Measurements from ENCODE around the gene LMTK2.

The LMTK2 gene

DNA sequence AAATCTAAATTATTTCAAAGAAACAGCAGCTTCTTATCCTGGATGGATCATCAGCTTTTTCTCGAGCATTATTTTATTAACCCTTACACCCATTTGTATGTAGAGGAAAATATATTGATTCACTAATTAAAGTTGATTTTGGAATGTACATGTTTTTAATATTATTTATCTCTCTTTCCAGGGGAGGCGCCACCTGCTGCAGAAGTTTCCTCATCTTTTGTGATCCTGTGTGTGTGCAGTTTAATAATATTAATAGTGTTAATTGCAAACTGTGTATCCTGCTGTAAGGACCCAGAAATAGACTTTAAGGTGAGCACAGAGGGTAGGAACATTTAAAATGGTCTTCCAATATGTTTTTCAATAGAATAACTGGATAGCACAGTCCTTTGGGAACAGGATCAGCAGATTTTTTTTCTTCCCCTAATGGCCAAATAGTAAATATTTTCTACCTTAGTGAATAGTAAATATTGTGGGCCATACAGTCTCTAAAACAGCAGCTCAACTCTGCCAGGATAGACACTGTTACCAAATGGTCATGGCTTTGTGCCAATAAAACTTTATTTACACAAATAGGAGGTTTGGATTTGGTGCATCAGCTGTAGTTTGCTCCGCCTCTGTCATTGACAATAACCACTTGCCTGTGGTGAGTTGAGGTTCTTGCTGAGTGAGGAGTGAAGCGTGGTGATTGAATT, 30.6 kb downstream of the LMTK2 start:
- DNase-seq (ENCODE audit: low read depth): no peak

DNA sequence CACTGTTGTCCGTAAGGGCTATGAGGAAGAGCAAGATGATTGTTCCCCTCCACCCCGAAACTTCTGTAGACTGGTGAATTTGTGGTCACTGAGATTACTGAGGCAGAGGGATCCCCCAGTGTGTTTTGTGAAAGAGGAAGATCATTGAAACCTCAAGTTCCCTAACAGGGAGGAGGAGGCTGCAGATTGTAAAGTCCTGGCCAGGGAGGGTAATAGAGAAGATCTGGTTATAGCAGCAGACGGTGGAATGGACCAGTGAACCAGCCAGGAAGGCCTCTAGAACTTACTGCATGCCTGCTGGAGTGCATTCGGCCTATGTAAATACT, 31.1 kb downstream of the LMTK2 start:
- no peak for DNase-seq (ENCODE audit: low read depth)

DNA sequence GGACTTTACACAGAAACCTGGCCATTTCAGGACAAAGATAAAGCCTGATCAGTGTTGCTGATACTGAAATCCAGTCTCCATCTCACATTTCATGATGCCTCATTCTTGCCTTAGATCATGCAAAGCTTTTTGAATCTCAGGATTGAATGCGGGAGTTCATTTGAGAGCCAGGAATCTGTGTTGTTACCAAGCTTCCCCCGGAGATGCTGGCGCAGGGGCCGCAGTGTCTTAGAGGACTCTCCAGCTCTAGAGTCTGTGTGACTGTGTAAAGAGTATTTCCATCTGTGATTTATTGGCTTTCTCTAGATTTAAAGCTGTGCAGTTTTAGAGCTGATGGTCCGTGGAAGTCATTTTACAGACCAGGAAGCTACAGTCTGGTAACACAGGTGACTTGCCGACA, 32.0 kb downstream of the LMTK2 start:
- no peak for DNase-seq (ENCODE audit: low read depth)

DNA sequence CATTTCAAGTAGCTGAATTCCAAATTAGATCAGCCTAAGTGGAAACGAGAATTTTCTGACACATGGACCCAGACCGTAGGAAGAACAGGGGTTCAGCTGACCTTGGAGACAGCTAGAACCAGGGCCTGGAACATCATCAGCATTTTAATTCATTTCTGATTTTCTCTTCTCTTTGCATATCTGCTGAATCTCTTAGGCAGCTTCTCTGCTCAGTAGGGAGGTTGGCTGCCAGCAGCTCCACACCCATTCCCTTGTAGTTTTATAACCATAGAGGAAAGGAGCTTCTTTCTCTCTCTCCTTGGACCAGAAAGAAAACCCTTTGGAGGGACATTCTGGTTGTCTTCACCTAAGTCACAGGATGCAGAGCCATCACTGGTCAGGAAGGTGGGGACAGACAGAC, 36.0 kb downstream of the LMTK2 start:
- DNase-seq (ENCODE audit: low read depth): no peak

- no peak for DNase-seq (ENCODE audit: low read depth)
Measured at GRCh38 chr7:98148607-98149006, 41.9 kb downstream of the LMTK2 start.

GRCh38 chr7:98149116-98149692, 42.5 kb downstream of the LMTK2 start:
- DNase-seq (ENCODE audit: low read depth): no peak

- no peak for DNase-seq (ENCODE audit: low read depth)
Measured at GRCh38 chr7:98151884-98152283, 45.2 kb downstream of the LMTK2 start.

DNA sequence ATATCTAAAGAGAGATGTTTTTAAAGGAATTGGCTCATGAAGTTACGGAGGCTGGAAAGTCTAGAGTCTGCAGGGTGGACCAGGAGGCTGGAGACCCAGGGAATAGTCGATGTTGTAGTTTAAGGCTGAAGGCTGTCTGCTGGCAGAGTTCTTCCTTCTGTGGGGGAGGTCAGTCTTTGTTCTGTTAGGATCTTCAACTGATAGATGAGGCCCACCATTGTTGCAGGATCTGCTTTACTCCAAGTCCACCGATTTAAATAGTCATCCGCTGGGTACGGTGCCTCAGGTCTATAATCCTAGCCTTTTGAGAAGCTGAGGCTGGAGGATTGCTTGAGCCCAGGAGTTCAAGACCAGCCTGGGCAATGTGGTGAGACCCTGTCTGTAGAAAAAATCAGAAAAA, 50.0 kb downstream of the LMTK2 start:
- DNase-seq (ENCODE audit: low read depth): no peak

DNA sequence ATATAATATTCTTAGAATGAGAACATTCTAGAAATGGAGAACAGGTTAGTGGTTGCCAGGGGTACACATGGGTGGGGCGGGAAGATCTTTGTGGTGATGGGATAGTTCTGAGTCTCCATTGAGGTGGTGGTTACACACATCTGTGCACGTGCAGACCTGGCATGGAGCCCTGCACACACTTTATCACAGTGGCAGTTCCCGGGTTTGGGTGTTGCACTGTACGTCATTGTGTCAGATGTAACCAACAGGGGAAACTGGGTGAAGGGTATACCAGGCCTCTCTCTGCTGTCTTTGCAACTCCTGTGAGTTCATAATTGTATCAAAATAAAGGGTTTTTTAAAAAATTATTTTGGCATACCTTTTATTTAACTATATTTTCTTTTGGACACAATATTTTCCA, 51.1 kb downstream of the LMTK2 start:
- no peak for DNase-seq (ENCODE audit: low read depth)

DNA sequence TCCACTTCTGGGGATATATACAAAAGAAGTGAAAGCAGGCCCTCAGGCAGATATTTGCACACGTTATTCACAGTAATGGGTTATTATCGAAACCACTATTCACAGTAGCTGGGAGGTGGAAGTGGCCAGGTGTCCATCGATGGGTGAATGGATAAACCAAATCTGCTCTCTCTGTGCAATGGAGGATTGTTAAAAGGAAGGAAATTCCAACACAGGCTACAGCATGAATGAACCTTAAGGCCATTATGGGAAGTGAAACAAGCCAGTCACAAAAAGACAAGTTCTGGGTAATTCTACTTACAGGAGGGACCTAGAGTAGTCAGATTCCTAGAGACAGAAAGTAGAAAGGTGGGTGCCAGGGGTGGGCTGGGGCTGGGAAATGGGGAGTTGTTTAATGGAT, 56.1 kb downstream of the LMTK2 start:
- DNase-seq (ENCODE audit: low read depth): no peak

- DNase-seq (ENCODE audit: low read depth): no peak
Measured at GRCh38 chr7:98163269-98163668, 56.6 kb downstream of the LMTK2 start.

- no peak for DNase-seq (ENCODE audit: low read depth)
Measured at GRCh38 chr7:98163704-98164494, 57.2 kb downstream of the LMTK2 start.

- no peak for DNase-seq (ENCODE audit: low read depth)
Measured at GRCh38 chr7:98165827-98166667, 59.4 kb downstream of the LMTK2 start.

DNA sequence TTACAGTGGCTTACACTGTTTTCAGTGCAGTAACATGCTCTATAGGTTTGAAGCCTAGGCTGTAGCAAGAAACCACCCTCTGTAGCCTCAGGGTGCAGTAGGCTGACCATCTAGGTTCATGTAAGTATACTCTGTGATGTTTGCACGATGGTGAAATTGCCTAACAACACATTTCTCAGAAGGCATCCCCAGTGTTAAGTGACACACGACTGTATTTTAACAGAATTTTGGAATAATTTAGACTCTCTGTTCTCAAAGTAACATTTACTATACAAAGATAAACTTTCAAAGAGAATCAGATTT, 60.0 kb downstream of the LMTK2 start:
- no peak for DNase-seq (ENCODE audit: low read depth)

- DNase-seq (ENCODE audit: low read depth): no peak
Measured at GRCh38 chr7:98167653-98168052, 61.0 kb downstream of the LMTK2 start.

GRCh38 chr7:98168181-98168903, 61.7 kb downstream of the LMTK2 start:
- DNase-seq (ENCODE audit: low read depth): peak; percentile 40

GRCh38 chr7:98168904-98169621, 62.4 kb downstream of the LMTK2 start:
- no peak for DNase-seq (ENCODE audit: low read depth)

DNA sequence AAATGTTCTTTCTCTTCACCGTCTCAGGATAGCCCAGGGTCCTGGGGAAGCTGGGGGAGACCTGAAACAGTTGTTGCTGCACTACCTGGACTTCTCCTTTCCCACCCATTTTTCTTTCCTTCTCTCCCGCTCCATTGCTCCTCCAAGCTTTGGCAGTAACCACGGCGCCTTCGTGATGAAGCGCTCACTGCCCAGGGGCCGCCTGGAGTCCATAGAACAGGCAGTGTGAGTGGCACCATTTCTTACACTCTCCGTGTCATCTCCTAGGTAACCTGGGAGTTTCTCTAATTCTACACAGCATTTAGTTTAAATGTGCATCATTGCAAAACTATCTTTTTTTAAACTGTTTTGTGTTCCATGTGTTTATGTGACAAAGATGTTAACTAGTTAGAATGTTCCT, 64.3 kb downstream of the LMTK2 start:
- no peak for DNase-seq (ENCODE audit: low read depth)

DNA sequence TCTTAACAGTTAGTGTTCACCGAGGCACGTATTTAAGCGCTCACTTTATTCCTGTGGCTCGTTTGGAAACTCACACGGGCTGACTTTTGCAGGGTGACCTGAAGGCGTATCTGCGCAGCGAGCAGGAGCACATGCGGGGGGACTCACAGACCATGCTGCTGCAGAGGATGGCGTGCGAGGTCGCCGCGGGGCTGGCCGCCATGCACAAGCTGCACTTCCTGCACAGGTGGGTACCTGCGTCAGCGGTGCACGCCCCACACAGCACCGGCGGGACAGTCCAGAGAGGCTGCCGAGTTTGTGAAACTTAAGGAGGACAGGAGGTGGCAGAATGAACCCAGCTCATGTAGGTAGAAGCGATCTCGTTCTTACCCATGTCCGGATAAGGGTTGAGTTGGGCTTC, 64.8 kb downstream of the LMTK2 start:
- no peak for DNase-seq (ENCODE audit: low read depth)

GRCh38 chr7:98174334-98175259, 67.9 kb downstream of the LMTK2 start:
- no peak for DNase-seq (ENCODE audit: low read depth)

Data from T-helper 22 cell (primary cell).